HepG2 (cell line): Measurements from ENCODE around the gene RABEP2. TPM values are rescaled to one million over a fixed set of nuclear protein-coding genes. Genes with fewer than 3 reads are reported as not detected.

Source experiments
- ARID4A ChIP-seq: sonication (generic); formaldehyde crosslinking; IDR thresholded peaks from 2 replicates; pipeline ENCODE4 v1.5.0; 2020; ENCODE audit warnings: mild to moderate bottlenecking, missing genetic modification reagents, borderline replicate concordance
- CTCF ChIP-seq: sonication (generic); formaldehyde crosslinking; IDR thresholded peaks from 2 replicates; pipeline ENCODE4 v1.5.0; 2020; ENCODE audit warnings: mild to moderate bottlenecking, missing genetic modification reagents, moderate library complexity
- EED ChIP-seq: sonication (generic); formaldehyde crosslinking; IDR thresholded peaks from 2 replicates; pipeline ENCODE4 v1.5.0; 2020; ENCODE audit warnings: mild to moderate bottlenecking, missing genetic modification reagents
- ETV5 ChIP-seq: IDR thresholded peaks from 2 replicates; pipeline ENCODE4 v1.6.1; 2018; ENCODE audit warnings: missing biosample characterization, missing genetic modification reagents, inconsistent platforms, borderline replicate concordance
- IRF1 ChIP-seq: sonication (generic); formaldehyde crosslinking; IDR thresholded peaks from 2 replicates; pipeline ENCODE4 v1.4.0; 2020; ENCODE audit warnings: low read depth, mild to moderate bottlenecking, missing genetic modification reagents
- MAFG ChIP-seq: sonication (generic); formaldehyde crosslinking; IDR thresholded peaks from 2 replicates; pipeline ENCODE4 v1.5.1; 2020; ENCODE audit warnings: mild to moderate bottlenecking, missing genetic modification reagents
- MAZ ChIP-seq, 2 experiments: sonication (generic) in 1 of 2; formaldehyde crosslinking in 1 of 2; IDR thresholded peaks; 2 replicates each; pipeline versions ENCODE4 v1.5.0 to v1.6.1; 2012 to 2020; ENCODE audit warnings: low read depth in 2 of 2, mild to moderate bottlenecking in 2 of 2, borderline replicate concordance in 1 of 2, improper control_type of control experiment in 1 of 2, low read length in 1 of 2, missing genetic modification reagents in 1 of 2, moderate library complexity in 1 of 2
- PATZ1 ChIP-seq: sonication (generic); formaldehyde crosslinking; IDR thresholded peaks from 2 replicates; pipeline ENCODE4 v1.4.0; 2020; ENCODE audit warnings: missing genetic modification reagents
- SALL1 ChIP-seq: sonication (generic); formaldehyde crosslinking; IDR thresholded peaks from 2 replicates; pipeline ENCODE4 v1.8.0; 2022; ENCODE audit warnings: mild to moderate bottlenecking, missing genetic modification reagents
- SMC3 ChIP-seq: IDR thresholded peaks from 2 replicates; pipeline ENCODE4 v1.6.1; 2011; ENCODE audit warnings: low read length, improper control_type of control experiment
- ZBTB38 ChIP-seq: sonication (generic); formaldehyde crosslinking; IDR thresholded peaks from 2 replicates; pipeline ENCODE4 v1.5.1; 2020; ENCODE audit warnings: mild to moderate bottlenecking, missing genetic modification reagents
- ZNF292 ChIP-seq: sonication (generic); formaldehyde crosslinking; IDR thresholded peaks from 2 replicates; pipeline ENCODE4 v1.8.1; 2022; ENCODE audit warnings: mild to moderate bottlenecking, low read depth, missing genetic modification reagents, borderline replicate concordance
- ZNF343 ChIP-seq: sonication (generic); formaldehyde crosslinking; IDR thresholded peaks from 2 replicates; pipeline ENCODE4 v1.4.0; 2020; ENCODE audit warnings: mild to moderate bottlenecking, missing genetic modification reagents
- ZNF574 ChIP-seq: sonication (generic); formaldehyde crosslinking; IDR thresholded peaks from 2 replicates; pipeline ENCODE4 v1.4.0; 2020; ENCODE audit warnings: missing genetic modification reagents
- ZNF670 ChIP-seq: sonication (generic); formaldehyde crosslinking; IDR thresholded peaks from 2 replicates; pipeline ENCODE4 v1.8.0; 2022; ENCODE audit warnings: mild to moderate bottlenecking, missing genetic modification reagents, borderline replicate concordance
- ZSCAN30 ChIP-seq: sonication (generic); formaldehyde crosslinking; IDR thresholded peaks from 2 replicates; pipeline ENCODE4 v1.5.0; 2020; ENCODE audit warnings: mild to moderate bottlenecking, missing genetic modification reagents
- polyA plus RNA-seq, 8 experiments: library from polyadenylated mRNA; depleted of rRNA in 3 of 8; stranded (reverse) in 7 of 8; unstranded in 1 of 8; fragments of >200 nt; fragmentation: Illumina TruSeq in 4 of 8; extraction: Trizol in 4 of 8; gene quantifications; 2 replicates each; pipeline versions ENCODE4 v1.2.1 to v1.2.3, GENCODE V29; 2011 to 2016; ENCODE audit warnings: low read depth in 4 of 8, missing spikeins in 1 of 8, mixed read lengths in 1 of 8; ENCODE audit not compliant: insufficient read depth in 1 of 8
- total RNA-seq, 5 experiments: library from RNA; depleted of rRNA; stranded (reverse); fragments of >200 nt; fragmentation: Illumina TruSeq; extraction: Trizol; gene quantifications; 2 replicates each; pipeline ENCODE4 v1.2.3, GENCODE V29; 2016; ENCODE audit warnings: low read depth in 1 of 5

The RABEP2 gene
- total and polyA plus RNA-seq, 2 of the 13 experiments (the other 11 are each of a cell fraction or from before 2014, with no cell fraction given), result 10.8 to 18.4 TPM

- peak; percentile 69; the same call in 1 of the 2 replicates for TF ChIP-seq MAZ (IDR thresholded peaks at IDR 0.05; ENCODE audit: borderline replicate concordance, low read depth, low read length)
- TF ChIP-seq MAZ (CRISPR knock-in tag; IDR thresholded peaks at IDR 0.05; ENCODE audit: low read depth), result 0 out of 2 replicates have a peak, but pooled peaks have one; percentile 31
- peak; percentile 85 for TF ChIP-seq PATZ1 (CRISPR knock-in tag)
- TF ChIP-seq IRF1 (CRISPR knock-in tag), result no peak
- TF ChIP-seq MAFG (CRISPR knock-in tag), result no peak
- TF ChIP-seq ZNF670 (CRISPR knock-in tag), result no peak
- 0 out of 2 replicates have a peak, but pooled peaks have one; percentile 16 for TF ChIP-seq ZBTB38 (CRISPR knock-in tag)
- no peak for TF ChIP-seq ZNF343
- no peak for TF ChIP-seq SALL1 (CRISPR knock-in tag)
- TF ChIP-seq ZSCAN30 (CRISPR knock-in tag), result no peak
- TF ChIP-seq ZNF574 (CRISPR knock-in tag), result peak; percentile 57; the same call in 1 of the 2 replicates
- peak; percentile 73; the same call in 1 of the 2 replicates for TF ChIP-seq EED
- no peak for TF ChIP-seq ARID4A (CRISPR knock-in tag)
- TF ChIP-seq CTCF (CRISPR knock-in tag), result peak; percentile 85
- TF ChIP-seq ZNF292, result no peak
- TF ChIP-seq ETV5, result no peak
- peak; percentile 57 for TF ChIP-seq SMC3
Observed at GRCh38 chr16:28873543-28874201, 51.4 kb downstream of the RABEP2 start (continued).
